T-helper 1 cell treated with Interleukin-12 subunit alpha and Interleukin-12 subunit beta and Interleukin-4 antibody, amounts not matched to agents 30 μg/mL and 1 μg/mL, for 36 hours (primary cell): ENCODE data around the gene TERB2.
"Not testable (repeated sequence)": the region's sequence is repeated elsewhere in the genome, so short reads cannot be mapped to it uniquely, and the experiment has no call there.

ENCODE experiments used
- H3K27ac Mint-ChIP-seq: one replicate; pipeline ENCODE4 v1.8.0; 2021; ENCODE audit warnings: mild to moderate bottlenecking, mixed read lengths
- H3K27me3 Mint-ChIP-seq: one replicate; pipeline ENCODE4 v1.8.0; 2021; ENCODE audit warnings: low read depth, mixed read lengths
- H3K36me3 Mint-ChIP-seq: one replicate; pipeline ENCODE4 v1.8.0; 2021; ENCODE audit warnings: low read depth, mixed read lengths
- H3K4me1 Mint-ChIP-seq: one replicate; pipeline ENCODE4 v1.8.0; 2021; ENCODE audit warnings: low read depth, mixed read lengths
- H3K4me3 Mint-ChIP-seq: one replicate; pipeline ENCODE4 v1.8.0; 2021; ENCODE audit warnings: mild to moderate bottlenecking, moderate library complexity, mixed read lengths
- H3K9me3 Mint-ChIP-seq: one replicate; pipeline ENCODE4 v1.8.0; 2021; ENCODE audit warnings: mixed read lengths

The TERB2 gene

GRCh38 chr15:45022871-45023658, 66.6 kb downstream of the TERB2 start, which contains the start of gene SORD:
SORD (plus strand) TSS chr15:45023195; CDS start chr15:45023284, 89 bp downstream.
- no peaks in the 10 kb centered on the region for H3K36me3 Mint-ChIP-seq
- H3K4me1 Mint-ChIP-seq, result peaks cover 7% of the 10 kb centered on the region
- peaks cover 21% of the 10 kb centered on the region for H3K27me3 Mint-ChIP-seq
- peak within 1 kb of the TSS; percentile 70 for H3K4me3 Mint-ChIP-seq
- H3K27ac Mint-ChIP-seq, result peak within 1 kb of the TSS; percentile 7
- no peaks in the 10 kb centered on the region for H3K9me3 Mint-ChIP-seq

DNA sequence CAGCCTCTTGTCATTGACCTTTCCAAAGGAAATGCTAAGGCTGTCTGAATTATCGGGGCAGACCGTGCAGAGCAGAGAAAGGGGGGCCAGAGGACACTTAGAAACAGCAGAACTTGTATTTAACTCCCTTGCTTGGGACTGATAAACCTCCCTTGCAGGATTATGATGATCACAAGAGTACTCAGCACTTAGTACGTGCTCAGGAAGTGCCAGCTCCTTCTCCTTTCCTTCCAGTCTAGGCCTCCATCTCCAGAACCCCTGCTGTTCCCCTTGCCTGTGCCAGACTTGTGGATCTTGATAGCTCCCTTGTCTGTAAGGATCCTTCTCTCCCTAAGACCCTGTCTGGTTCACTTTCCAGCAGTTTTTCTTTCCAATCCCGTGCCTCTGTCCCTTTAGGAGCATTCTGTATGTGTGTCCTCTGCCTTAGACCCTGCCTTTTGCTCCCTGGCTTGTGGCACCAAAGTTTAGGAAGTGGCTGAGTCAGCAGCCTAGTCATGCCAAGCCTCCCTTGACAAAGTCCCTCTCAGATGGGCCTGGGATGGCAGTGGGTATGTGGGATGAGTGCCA, 67.3 kb downstream of the TERB2 start:
- no peak overlapping the region for H3K27ac Mint-ChIP-seq
- H3K27me3 Mint-ChIP-seq, result peaks cover 16% of the 10 kb centered on the region
- peaks cover 7% of the 10 kb centered on the region for H3K4me1 Mint-ChIP-seq
- H3K9me3 Mint-ChIP-seq, result no peaks in the 10 kb centered on the region
- H3K4me3 Mint-ChIP-seq, result peak overlapping the region; percentile 70
- no peaks in the 10 kb centered on the region for H3K36me3 Mint-ChIP-seq

- H3K4me3 Mint-ChIP-seq, H3K27me3 Mint-ChIP-seq, H3K4me1 Mint-ChIP-seq, H3K9me3 Mint-ChIP-seq, H3K27ac Mint-ChIP-seq, H3K36me3 Mint-ChIP-seq: not testable (repeated sequence)
Observed at GRCh38 chr15:45024649-45025048, 68.2 kb downstream of the TERB2 start.

DNA sequence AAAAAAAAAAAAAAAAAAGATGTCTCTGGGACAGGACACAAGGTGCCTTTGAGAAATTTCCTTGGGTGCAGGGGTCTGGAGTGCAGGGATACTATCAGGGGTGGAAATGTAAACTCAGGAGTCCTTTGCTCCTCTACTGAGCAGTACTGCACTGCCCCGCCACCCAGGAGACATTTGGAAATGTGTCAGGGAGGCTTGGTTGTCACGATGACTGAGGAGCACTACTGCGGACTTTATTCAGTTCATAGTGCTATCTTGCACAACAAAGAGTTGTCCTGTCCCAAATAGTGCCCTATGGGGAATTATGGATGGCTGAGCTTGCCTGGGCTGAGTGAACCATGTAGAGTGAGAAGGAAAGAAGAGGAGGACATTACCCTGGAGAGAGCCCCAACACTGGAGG, 69.1 kb downstream of the TERB2 start:
- H3K4me1 Mint-ChIP-seq, H3K4me3 Mint-ChIP-seq, H3K27me3 Mint-ChIP-seq, H3K36me3 Mint-ChIP-seq, H3K9me3 Mint-ChIP-seq, H3K27ac Mint-ChIP-seq: not testable (repeated sequence)

DNA sequence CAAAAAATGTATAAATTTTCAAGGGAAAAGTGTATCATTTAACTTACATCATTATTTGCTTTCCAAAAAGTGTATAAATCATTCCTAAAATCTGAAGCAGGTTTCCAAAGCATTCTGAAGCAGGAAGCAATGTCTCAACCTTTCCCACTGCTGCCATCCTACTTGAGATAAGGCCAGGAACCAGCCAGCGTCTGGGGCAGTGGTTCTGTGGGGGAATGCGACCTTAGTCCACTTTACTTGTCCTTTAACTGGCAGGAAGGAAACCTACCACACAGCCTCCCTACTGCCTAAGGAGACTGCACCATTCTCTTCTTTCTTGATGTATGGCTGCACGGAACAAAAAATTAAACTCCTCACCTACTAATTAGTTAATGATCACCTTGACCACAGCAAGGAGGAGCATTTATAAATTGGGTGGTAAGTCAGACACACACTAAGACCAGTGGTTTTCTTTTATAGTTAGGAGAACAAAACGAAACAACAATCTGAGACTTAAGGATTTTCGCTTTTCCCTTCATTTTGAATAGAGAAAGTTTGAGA, 70.2 kb downstream of the TERB2 start:
- H3K4me3 Mint-ChIP-seq, result no peak overlapping the region
- peaks cover 3% of the 10 kb centered on the region for H3K36me3 Mint-ChIP-seq
- no peak overlapping the region for H3K27ac Mint-ChIP-seq
- H3K27me3 Mint-ChIP-seq, result peaks cover 3% of the 10 kb centered on the region
- no peaks in the 10 kb centered on the region for H3K9me3 Mint-ChIP-seq
- peaks cover 7% of the 10 kb centered on the region for H3K4me1 Mint-ChIP-seq

- Mint-ChIP-seq H3K4me3 (no peak overlapping the region), H3K27ac (no peak overlapping the region), H3K36me3 (peaks cover 3% of the 10 kb centered on the region), H3K4me1 (peaks cover 7% of the 10 kb centered on the region), H3K27me3 (peaks cover 3% of the 10 kb centered on the region), H3K9me3 (no peaks in the 10 kb centered on the region)
Observed at GRCh38 chr15:45027220-45027619, 70.7 kb downstream of the TERB2 start.
